Fibroblast of lung (primary cell): ENCODE measurements around the gene SOX21. TPM values are rescaled to one million over a fixed set of nuclear protein-coding genes. Genes with fewer than 3 reads are reported as not detected.

Experiments used
- DNase-seq, 2 donors: peaks; one replicate each; pipeline versions ENCODE4 v3.0.0 to v3.0.0-alpha.2; 2010; ENCODE audit warnings: low read depth in 2 of 2
- H2AFZ ChIP-seq: 2 replicates; pipeline ENCODE4 v1.5.1; 2012; ENCODE audit warnings: low read length, control low read depth, inconsistent platforms
- H3K27ac ChIP-seq: 2 replicates; pipeline ENCODE4 v1.5.1; 2011; ENCODE audit warnings: low read length, control low read depth; ENCODE audit not compliant: insufficient read depth
- H3K27me3 ChIP-seq: 2 replicates; pipeline ENCODE4 v1.5.1; 2011; ENCODE audit warnings: mild to moderate bottlenecking, low read length; ENCODE audit not compliant: control insufficient read depth, insufficient read depth
- H3K36me3 ChIP-seq: 2 replicates; pipeline ENCODE4 v1.5.1; 2011; ENCODE audit warnings: low read length; ENCODE audit not compliant: control insufficient read depth, insufficient read depth
- H3K4me1 ChIP-seq: 2 replicates; pipeline ENCODE4 v1.5.1; 2011; ENCODE audit warnings: low read length; ENCODE audit not compliant: control insufficient read depth, insufficient read depth; ENCODE audit errors: extremely low read depth
- H3K4me2 ChIP-seq: 2 replicates; pipeline ENCODE4 v1.5.1; 2011; ENCODE audit warnings: low read length, control low read depth; ENCODE audit not compliant: insufficient read depth; ENCODE audit errors: extremely low read depth
- H3K4me3 ChIP-seq, 4 experiments: fragments of 200-600 bp in 1 of 4; sonication (generic) in 1 of 4; replicated peaks in 1 of 4; 2 replicates each; pipeline ENCODE4 v1.5.1; 2011 to 2016; ENCODE audit warnings: low read length in 4 of 4, low read depth in 3 of 4, mild to moderate bottlenecking in 3 of 4, control low read depth in 2 of 4, inconsistent platforms in 1 of 4, mixed read lengths in 1 of 4; ENCODE audit not compliant: insufficient read depth in 1 of 4; ENCODE audit errors: control extremely low read depth in 1 of 4
- H3K79me2 ChIP-seq: 2 replicates; pipeline ENCODE4 v1.5.1; 2012; ENCODE audit warnings: mild to moderate bottlenecking, low read length, inconsistent platforms; ENCODE audit not compliant: control insufficient read depth, insufficient read depth
- H3K9ac ChIP-seq: 2 replicates; pipeline ENCODE4 v1.5.1; 2011; ENCODE audit warnings: mild to moderate bottlenecking, low read length, control low read depth; ENCODE audit not compliant: insufficient read depth
- H3K9me3 ChIP-seq: 2 replicates; pipeline ENCODE4 v1.5.1; 2012; ENCODE audit warnings: low read depth, low read length; ENCODE audit not compliant: control insufficient read depth, insufficient read depth
- H4K20me1 ChIP-seq: 2 replicates; pipeline ENCODE4 v1.5.1; 2011; ENCODE audit warnings: low read length; ENCODE audit not compliant: control insufficient read depth, insufficient read depth; ENCODE audit errors: extremely low read depth
- CTCF ChIP-seq, 2 donors: IDR thresholded peaks in 1 of 2; conservative IDR thresholded peaks in 1 of 2; 1 replicate in 1 of 2; 2 replicates in 1 of 2; pipeline ENCODE4 v1.5.1; 2011 to 2012; ENCODE audit warnings: low read length in 2 of 2, control low read depth in 1 of 2, inconsistent platforms in 1 of 2, low read depth in 1 of 2, mild to moderate bottlenecking in 1 of 2
- EZH2 ChIP-seq: IDR thresholded peaks from 2 replicates; pipeline ENCODE4 v1.5.1; 2012; ENCODE audit warnings: low read length, control low read depth, mild to moderate bottlenecking; ENCODE audit errors: missing control alignments
- polyA plus RNA-seq, 2 donors: library from polyadenylated mRNA; depleted of rRNA in 1 of 2; stranded (reverse) in 1 of 2; unstranded in 1 of 2; fragments of >200 nt; gene quantifications; 2 replicates each; pipeline ENCODE4 v1.2.1, GENCODE V29; 2011 to 2012; ENCODE audit warnings: missing spikeins in 1 of 2
- total RNA-seq: library from RNA; depleted of rRNA; stranded (reverse); fragments of >200 nt; gene quantifications from 2 replicates; pipeline ENCODE4 v1.2.1, GENCODE V29; 2014

The SOX21 gene
- total and polyA plus RNA-seq, 2 donors (not counting 1 experiment from before 2014, with no cell fraction given) = not detected

DNA sequence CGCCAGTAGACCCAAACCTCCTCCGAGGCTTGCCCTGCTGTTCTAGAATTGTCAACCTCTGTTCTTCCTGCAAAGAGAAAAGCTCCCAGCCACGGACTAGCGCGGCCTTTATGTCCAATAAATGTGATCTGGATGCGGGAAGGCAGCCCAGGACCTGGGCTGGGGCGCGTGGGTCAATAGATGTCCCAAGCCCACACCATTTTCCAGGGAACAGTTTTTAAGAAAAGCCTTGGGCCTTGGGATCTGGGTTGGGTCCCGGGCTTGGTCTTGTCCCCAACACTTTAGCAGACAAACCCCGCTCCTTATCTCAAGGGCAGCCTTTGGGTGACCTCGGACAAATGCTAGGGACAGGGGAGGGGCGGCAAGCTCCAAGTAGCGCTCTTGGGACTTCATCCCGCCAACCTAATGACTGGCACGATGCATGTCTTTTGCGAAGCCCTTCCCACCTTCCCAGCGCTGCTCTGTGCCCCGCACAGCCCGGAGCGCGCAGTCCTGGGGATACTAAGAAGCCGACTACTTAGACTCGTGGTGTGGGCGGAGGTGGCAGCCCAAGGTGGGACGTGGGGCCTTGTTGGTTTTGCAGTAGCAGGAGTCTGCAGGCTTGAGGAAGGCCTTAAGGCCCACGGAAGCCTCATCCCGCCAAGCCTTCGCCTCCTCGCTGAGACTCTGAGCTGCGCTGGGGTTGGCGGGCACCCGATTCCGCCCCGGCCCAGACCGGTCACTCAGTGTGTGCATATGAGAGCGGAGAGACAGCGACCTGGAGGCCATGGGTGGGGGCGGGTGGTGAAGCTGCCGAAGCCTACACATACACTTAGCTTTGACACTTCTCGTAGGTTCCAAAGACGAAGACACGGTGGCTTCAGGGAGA, 10.8 kb downstream of the SOX21 start:
- H3K9me3 ChIP-seq = no peaks in the 10 kb centered on the region
- peaks cover 63% of the 10 kb centered on the region for H3K27me3 ChIP-seq
- no peak overlapping the region for H3K4me2 ChIP-seq
- H4K20me1 ChIP-seq = no peaks in the 10 kb centered on the region
- no peaks in the 10 kb centered on the region for H3K4me1 ChIP-seq
- no peak overlapping the region for H3K4me3 ChIP-seq
- H3K27ac ChIP-seq = no peak overlapping the region
- no peak overlapping the region for H3K9ac ChIP-seq
- no peaks in the 10 kb centered on the region for H3K36me3 ChIP-seq
- H3K79me2 ChIP-seq = no peaks in the 10 kb centered on the region
- TF ChIP-seq CTCF (conservative IDR thresholded peaks at IDR 0.05 in 1 of 2, IDR thresholded peaks at IDR 0.05 in 1 of 2; ENCODE audit: low read depth in 1 of 2, low read length in 2 of 2) (no peak), EZH2 (no peak)
- no peak for DNase-seq
- no peak overlapping the region for H2AFZ ChIP-seq

DNA sequence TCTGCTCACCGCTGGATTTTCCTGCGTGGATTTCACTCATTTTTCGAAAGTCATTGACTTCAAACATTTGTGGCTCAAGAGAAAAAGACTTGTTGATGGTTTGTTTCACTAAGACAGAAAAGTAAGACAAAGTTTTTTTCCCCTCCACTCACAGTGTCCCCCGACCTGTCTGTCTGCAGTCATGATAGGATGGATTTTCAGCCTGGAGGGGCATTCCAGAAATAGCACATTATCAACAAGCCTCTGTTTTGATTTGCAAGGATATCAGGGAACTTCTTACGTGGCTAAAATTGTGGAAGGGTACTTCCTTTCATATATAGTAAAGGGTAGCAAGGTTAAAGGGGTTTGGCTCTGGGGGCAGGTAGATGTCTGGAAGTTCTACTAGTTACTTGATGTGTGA, 11.8 kb downstream of the SOX21 start:
- no peak overlapping the region for H3K9ac ChIP-seq
- no peaks in the 10 kb centered on the region for H3K4me1 ChIP-seq
- H2AFZ ChIP-seq = no peak overlapping the region
- TF ChIP-seq CTCF (conservative IDR thresholded peaks at IDR 0.05 in 1 of 2, IDR thresholded peaks at IDR 0.05 in 1 of 2; ENCODE audit: low read depth in 1 of 2, low read length in 2 of 2) (no peak), EZH2 (no peak)
- peaks cover 53% of the 10 kb centered on the region for H3K27me3 ChIP-seq
- no peak overlapping the region for H3K4me2 ChIP-seq
- DNase-seq = no peak
- H4K20me1 ChIP-seq = no peaks in the 10 kb centered on the region
- H3K79me2 ChIP-seq = no peaks in the 10 kb centered on the region
- H3K9me3 ChIP-seq = no peaks in the 10 kb centered on the region
- H3K4me3 ChIP-seq = no peak overlapping the region
- no peak overlapping the region for H3K27ac ChIP-seq
- H3K36me3 ChIP-seq = no peaks in the 10 kb centered on the region

DNA sequence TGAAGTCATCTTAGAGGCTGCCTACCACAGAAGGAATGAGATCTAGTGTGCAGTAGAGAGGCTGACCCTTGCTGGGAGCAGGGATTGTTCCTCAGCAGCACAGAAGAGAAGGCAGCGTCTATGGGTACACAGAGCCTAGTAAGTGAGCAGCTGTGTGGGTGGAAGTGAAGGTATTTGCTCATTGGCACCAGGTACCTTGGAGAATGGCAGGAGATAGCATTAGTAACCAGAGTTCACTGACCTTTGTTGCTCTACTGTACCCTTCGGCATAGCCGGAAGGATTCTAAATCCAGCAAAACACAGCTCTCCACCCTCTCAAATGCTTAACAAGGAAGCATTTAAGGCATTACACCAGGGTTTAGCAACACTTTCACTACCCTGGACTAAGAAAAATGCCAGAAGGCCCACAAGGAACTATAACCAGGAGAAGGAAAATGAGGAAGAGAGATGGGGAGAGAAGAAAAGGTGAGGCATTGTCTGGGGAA, 12.3 kb downstream of the SOX21 start:
- Histone ChIP-seq H3K9ac (no peak overlapping the region), H3K36me3 (no peaks in the 10 kb centered on the region), H3K79me2 (no peaks in the 10 kb centered on the region), H3K9me3 (no peaks in the 10 kb centered on the region), H3K27ac (no peak overlapping the region), H3K4me1 (no peaks in the 10 kb centered on the region), H3K4me3 (no peak overlapping the region), H2AFZ (no peak overlapping the region), H4K20me1 (no peaks in the 10 kb centered on the region), H3K27me3 (peaks cover 49% of the 10 kb centered on the region), H3K4me2 (no peak overlapping the region)
- TF ChIP-seq CTCF (conservative IDR thresholded peaks at IDR 0.05 in 1 of 2, IDR thresholded peaks at IDR 0.05 in 1 of 2; ENCODE audit: low read depth in 1 of 2, low read length in 2 of 2) (no peak), EZH2 (no peak)
- no peak for DNase-seq
